WERI-Rb-1 (cell line): ENCODE measurements around the gene GPRC6A.

ENCODE experiments used
- DNase-seq: peaks from one replicate; pipeline ENCODE4 v3.0.0-alpha.2; 2020
- H3K27ac ChIP-seq: fragments of 250-450 bp; sonication (Bioruptor Pico); 2 replicates; pipeline ENCODE4 v1.5.1; 2020; ENCODE audit warnings: mild to moderate bottlenecking, moderate library complexity
- H3K27me3 ChIP-seq: fragments of 250-450 bp; sonication (Bioruptor Pico); 2 replicates; pipeline ENCODE4 v1.5.1; 2021; ENCODE audit warnings: mild to moderate bottlenecking, low read depth, moderate library complexity; ENCODE audit not compliant: insufficient read depth, severe bottlenecking
- H3K36me3 ChIP-seq: fragments of 250-450 bp; sonication (Bioruptor Pico); 2 replicates; pipeline ENCODE4 v1.5.1; 2020; ENCODE audit warnings: mild to moderate bottlenecking, moderate library complexity
- H3K4me3 ChIP-seq: 2 replicates; pipeline ENCODE4 v1.5.1; 2011; ENCODE audit warnings: low read depth, mild to moderate bottlenecking, control low read depth, low read length
- H3K9me3 ChIP-seq: fragments of 250-450 bp; sonication (Bioruptor Pico); 2 replicates; pipeline ENCODE4 v1.5.1; 2021; ENCODE audit warnings: mild to moderate bottlenecking, moderate library complexity; ENCODE audit not compliant: severe bottlenecking
- TF ChIP-seq, protein P1 (sequence below): IDR thresholded peaks from 2 replicates; pipeline ENCODE4 v1.5.1; 2011; ENCODE audit warnings: low read depth, mild to moderate bottlenecking, control low read depth, inconsistent platforms, low read length

GPRC6A gene, protein sequence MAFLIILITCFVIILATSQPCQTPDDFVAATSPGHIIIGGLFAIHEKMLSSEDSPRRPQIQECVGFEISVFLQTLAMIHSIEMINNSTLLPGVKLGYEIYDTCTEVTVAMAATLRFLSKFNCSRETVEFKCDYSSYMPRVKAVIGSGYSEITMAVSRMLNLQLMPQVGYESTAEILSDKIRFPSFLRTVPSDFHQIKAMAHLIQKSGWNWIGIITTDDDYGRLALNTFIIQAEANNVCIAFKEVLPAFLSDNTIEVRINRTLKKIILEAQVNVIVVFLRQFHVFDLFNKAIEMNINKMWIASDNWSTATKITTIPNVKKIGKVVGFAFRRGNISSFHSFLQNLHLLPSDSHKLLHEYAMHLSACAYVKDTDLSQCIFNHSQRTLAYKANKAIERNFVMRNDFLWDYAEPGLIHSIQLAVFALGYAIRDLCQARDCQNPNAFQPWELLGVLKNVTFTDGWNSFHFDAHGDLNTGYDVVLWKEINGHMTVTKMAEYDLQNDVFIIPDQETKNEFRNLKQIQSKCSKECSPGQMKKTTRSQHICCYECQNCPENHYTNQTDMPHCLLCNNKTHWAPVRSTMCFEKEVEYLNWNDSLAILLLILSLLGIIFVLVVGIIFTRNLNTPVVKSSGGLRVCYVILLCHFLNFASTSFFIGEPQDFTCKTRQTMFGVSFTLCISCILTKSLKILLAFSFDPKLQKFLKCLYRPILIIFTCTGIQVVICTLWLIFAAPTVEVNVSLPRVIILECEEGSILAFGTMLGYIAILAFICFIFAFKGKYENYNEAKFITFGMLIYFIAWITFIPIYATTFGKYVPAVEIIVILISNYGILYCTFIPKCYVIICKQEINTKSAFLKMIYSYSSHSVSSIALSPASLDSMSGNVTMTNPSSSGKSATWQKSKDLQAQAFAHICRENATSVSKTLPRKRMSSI

DNA sequence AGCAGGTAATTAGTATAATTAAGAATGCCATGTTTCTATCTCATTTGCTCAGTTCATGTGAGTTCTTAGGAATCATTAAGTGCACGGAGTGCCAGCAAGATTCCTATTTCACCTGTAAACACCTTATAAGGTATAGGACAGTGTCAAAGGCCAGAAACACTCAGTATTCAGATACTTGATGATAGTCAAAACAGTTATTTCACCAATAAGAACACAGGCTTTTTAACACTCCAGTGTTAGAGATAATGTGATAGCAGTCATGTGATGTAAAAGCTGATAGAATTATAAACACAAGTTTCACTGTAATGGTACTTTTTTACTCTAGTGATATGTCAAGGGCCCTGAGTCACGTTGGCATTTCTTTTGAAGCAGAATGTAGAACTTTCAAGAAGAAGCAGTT, at the start of gene GPRC6A:
Gene GPRC6A, minus strand, starts transcription at position 101 of the 400 bp plus-strand sequence. Its CDS starts 70 bp downstream, at position 31.
- no peak within 1 kb of the TSS for H3K27ac ChIP-seq
- no peak for DNase-seq
- no peaks in the 10 kb centered on the region for H3K27me3 ChIP-seq
- TF ChIP-seq, protein P1, sequence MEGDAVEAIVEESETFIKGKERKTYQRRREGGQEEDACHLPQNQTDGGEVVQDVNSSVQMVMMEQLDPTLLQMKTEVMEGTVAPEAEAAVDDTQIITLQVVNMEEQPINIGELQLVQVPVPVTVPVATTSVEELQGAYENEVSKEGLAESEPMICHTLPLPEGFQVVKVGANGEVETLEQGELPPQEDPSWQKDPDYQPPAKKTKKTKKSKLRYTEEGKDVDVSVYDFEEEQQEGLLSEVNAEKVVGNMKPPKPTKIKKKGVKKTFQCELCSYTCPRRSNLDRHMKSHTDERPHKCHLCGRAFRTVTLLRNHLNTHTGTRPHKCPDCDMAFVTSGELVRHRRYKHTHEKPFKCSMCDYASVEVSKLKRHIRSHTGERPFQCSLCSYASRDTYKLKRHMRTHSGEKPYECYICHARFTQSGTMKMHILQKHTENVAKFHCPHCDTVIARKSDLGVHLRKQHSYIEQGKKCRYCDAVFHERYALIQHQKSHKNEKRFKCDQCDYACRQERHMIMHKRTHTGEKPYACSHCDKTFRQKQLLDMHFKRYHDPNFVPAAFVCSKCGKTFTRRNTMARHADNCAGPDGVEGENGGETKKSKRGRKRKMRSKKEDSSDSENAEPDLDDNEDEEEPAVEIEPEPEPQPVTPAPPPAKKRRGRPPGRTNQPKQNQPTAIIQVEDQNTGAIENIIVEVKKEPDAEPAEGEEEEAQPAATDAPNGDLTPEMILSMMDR: no peak
- no peaks in the 10 kb centered on the region for H3K36me3 ChIP-seq
- no peak within 1 kb of the TSS for H3K4me3 ChIP-seq
- no peaks in the 10 kb centered on the region for H3K9me3 ChIP-seq

DNA sequence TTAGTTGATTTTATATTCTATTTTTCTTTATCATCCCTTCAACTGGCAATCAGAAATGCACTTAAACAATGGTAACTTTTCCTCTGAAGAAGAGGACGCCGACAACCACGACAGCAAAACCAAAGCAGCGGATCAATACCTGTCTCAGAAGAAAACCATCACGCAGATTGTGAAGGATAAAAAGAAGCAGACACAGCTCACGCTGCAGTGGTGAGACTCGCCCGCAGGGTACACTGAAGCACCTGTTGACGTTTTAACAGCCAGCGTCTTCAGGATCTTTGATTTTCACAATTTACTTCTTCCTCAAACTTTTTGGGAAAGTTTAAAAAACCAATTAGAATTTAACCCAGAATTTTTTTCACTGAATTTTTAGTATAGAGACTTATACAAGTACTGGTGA, 48.9 kb upstream of the GPRC6A start:
- peaks cover 15% of the 10 kb centered on the region for H3K27me3 ChIP-seq
- H3K36me3 ChIP-seq: no peaks in the 10 kb centered on the region
- H3K9me3 ChIP-seq: no peaks in the 10 kb centered on the region
- DNase-seq: no peak
- TF ChIP-seq, protein P1: no peak
- peak overlapping the region; percentile 58; the same call in 1 of the 2 replicates for H3K4me3 ChIP-seq
- no peak overlapping the region for H3K27ac ChIP-seq

DNA sequence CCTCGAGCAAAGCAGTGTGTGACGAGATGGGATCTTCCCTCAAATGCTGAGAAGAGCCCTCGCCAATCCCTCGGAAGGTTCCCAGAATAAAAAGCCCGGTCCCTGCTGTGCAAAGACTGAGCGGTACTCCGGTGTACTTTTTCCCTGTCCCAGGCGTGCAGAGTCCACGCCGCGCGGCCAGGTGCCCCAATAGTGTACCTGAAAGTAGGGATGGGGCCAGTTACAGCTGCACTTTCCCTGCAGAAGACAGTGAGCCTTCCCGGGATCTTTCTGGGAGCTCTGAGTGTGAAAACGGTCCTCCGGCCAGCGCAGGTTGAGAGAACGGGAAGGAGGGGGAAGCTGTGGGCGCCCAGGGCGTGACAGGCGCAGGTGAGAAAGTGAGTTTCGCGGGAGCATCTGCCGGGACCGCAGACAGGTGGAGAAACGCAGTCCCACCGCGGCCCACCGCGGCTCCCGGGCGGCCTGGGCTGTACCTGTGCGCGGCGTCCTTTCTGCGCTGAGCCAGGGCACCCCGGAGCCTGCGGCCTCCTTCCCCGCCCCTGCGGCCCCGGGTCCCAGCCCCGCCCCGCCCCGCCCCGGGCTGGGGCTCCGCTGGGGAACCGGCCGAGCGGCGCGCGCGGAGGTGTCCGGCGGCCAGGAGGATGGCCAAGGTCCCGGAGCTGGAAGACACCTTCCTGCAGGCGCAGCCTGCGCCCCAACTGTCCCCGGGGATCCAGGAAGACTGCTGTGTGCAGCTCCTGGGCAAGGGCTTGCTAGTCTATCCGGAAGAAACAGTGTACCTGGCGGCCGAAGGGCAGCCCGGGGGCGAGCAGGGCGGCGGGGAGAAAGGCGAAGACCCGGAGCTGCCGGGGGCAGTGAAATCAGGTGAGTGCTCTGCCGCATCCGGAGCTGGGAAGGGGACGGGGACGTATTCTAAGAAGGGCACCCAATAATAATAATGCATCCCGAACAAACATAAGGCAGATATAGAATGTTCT, 48.0 kb upstream of the GPRC6A start, which contains the start of gene RFX6:
Gene RFX6, plus strand, starts transcription at position 608 of the 977 bp plus-strand sequence. Its CDS starts 34 bp downstream, at position 642.
- no peaks in the 10 kb centered on the region for H3K9me3 ChIP-seq
- H3K27ac ChIP-seq: no peak within 1 kb of the TSS
- H3K4me3 ChIP-seq: peak within 1 kb of the TSS; percentile 58
- H3K27me3 ChIP-seq: peaks cover 15% of the 10 kb centered on the region
- H3K36me3 ChIP-seq: no peaks in the 10 kb centered on the region
- TF ChIP-seq, protein P1: no peak
- peak; percentile 16 for DNase-seq

DNA sequence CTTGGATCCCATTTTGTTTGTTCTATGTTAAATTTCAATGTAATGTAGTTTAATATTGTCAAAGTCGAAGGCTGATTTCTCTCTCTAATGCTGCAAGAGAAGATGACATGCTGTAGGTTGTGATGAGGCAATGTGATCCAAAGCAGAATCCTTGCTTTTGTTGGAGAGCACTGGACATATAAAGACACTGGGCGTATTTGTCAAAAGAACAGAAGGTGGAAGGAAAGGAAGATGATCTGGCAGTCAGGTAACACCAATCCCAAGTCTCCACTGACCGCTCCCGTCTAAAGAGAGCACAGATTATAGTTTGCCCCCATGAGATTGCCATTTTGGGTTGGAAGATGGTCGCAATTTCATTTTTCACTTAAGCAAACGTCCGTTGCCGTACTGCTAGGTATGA, 47.2 kb upstream of the GPRC6A start:
- H3K9me3 ChIP-seq: no peaks in the 10 kb centered on the region
- peaks cover 15% of the 10 kb centered on the region for H3K27me3 ChIP-seq
- no peak overlapping the region for H3K27ac ChIP-seq
- TF ChIP-seq, protein P1: no peak
- H3K4me3 ChIP-seq: no peak overlapping the region
- no peaks in the 10 kb centered on the region for H3K36me3 ChIP-seq
- DNase-seq: no peak

DNA sequence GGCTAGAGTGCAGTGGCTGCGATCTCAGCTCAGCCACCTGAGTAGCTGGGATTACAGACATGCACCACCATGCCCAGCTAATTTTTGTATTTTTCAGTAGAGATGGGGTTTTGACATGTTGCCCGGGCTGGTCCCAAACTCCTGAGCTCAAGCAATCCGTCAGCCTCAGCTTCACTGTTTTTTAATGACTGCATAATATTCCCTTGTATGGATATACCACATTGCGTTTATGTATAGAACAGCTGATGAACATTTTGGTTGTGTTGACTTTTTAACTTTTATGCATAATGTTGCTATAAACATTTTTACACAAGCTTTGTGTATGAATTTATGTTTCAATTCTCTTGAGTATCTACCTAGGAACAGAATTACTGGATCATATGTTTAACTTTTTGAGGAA, 43.9 kb upstream of the GPRC6A start:
- no peaks in the 10 kb centered on the region for H3K36me3 ChIP-seq
- no peak for DNase-seq
- H3K27me3 ChIP-seq: peaks cover 11% of the 10 kb centered on the region
- H3K9me3 ChIP-seq: no peaks in the 10 kb centered on the region
- H3K27ac ChIP-seq: no peak overlapping the region
- TF ChIP-seq, protein P1: no peak
- H3K4me3 ChIP-seq: no peak overlapping the region
